ENCODE data around the gene PIGP. TPM values are rescaled to one million over a fixed set of nuclear protein-coding genes. Genes with fewer than 3 reads are reported as not detected.

Gene PIGP
- total and polyA plus RNA-seq, 2 of the 8 experiments (the other 6 are each of a cell fraction or from before 2014, with no cell fraction given) = 11.3 to 18.0 TPM

- TF ChIP-seq CHD7 (IDR thresholded peaks at IDR 0.05; ENCODE audit: insufficient replicate concordance, low read length) = no peak
- TF ChIP-seq EZH2 (IDR thresholded peaks at IDR 0.05; ENCODE audit: low read depth, low read length, severe bottlenecking) = no peak
- TF ChIP-seq TAF7 (optimal IDR thresholded peaks at IDR 0.05; ENCODE audit: borderline replicate concordance, low read depth, low read length) = no peak
- no peak for TF ChIP-seq SP4 (IDR thresholded peaks at IDR 0.05; ENCODE audit: low read length)
- TF ChIP-seq HDAC6 (IDR thresholded peaks at IDR 0.05; ENCODE audit: low read depth, low read length) = no peak
- TF ChIP-seq JUND (IDR thresholded peaks at IDR 0.05; ENCODE audit: low read length) = no peak
- TF ChIP-seq EP300 (IDR thresholded peaks at IDR 0.05; ENCODE audit: borderline replicate concordance in 1 of 2, low read depth in 2 of 2, low read length in 2 of 2) = no peak
- TF ChIP-seq YY1 (IDR thresholded peaks at IDR 0.05; ENCODE audit: low read depth, low read length) = no peak
- TF ChIP-seq SIRT6 (IDR thresholded peaks at IDR 0.05; ENCODE audit: low read length) = no peak
- TF ChIP-seq ZNF274 (IDR thresholded peaks at IDR 0.05; ENCODE audit: borderline replicate concordance, extremely low read depth, low read length) = no peak
- TF ChIP-seq KDM1A (IDR thresholded peaks at IDR 0.05; ENCODE audit: borderline replicate concordance, low read length) = no peak
Measured at GRCh38 chr21:37058261-37058660, 14.6 kb downstream of the PIGP start (continued).

Data from H1 (cell line).